ENCODE data around the gene PDC. TPM values are rescaled to one million over a fixed set of nuclear protein-coding genes. Genes with fewer than 3 reads are reported as not detected.

Gene PDC
- total RNA-seq, 1 donor from 2014 or later, result not detected

- Mint-ChIP-seq H3K4me3 (no peak overlapping the region), H3K4me1 (no peaks in the 10 kb centered on the region), H3K27ac (no peak overlapping the region), H3K27me3 (ENCODE audit: low read depth) (no peaks in the 10 kb centered on the region), H3K36me3 (no peaks in the 10 kb centered on the region), H3K9me3 (no peaks in the 10 kb centered on the region)
- no peak for TF ChIP-seq CTCF (IDR thresholded peaks at IDR 0.05; ENCODE audit: unreplicated experiment)
- DNase-seq (ENCODE audit: low spot score in 2 of 2, unreplicated experiment in 2 of 2), result no peak
These were observed 5.9 kb downstream of the PDC start for GRCh38 chr1:186454981-186455380.

- Mint-ChIP-seq H3K9me3 (no peaks in the 10 kb centered on the region), H3K4me1 (peaks cover 9% of the 10 kb centered on the region), H3K36me3 (no peaks in the 10 kb centered on the region), H3K27ac (no peak overlapping the region), H3K4me3 (no peak overlapping the region), H3K27me3 (ENCODE audit: low read depth) (no peaks in the 10 kb centered on the region)
- DNase-seq (ENCODE audit: low spot score in 2 of 2, unreplicated experiment in 2 of 2), result no peak
- no peak for TF ChIP-seq CTCF (IDR thresholded peaks at IDR 0.05; ENCODE audit: unreplicated experiment)
These were observed 14.8 kb downstream of the PDC start for GRCh38 chr1:186446152-186446551.

GRCh38 chr1:186443638-186444037 lies 17.3 kb downstream of the PDC start:
- Mint-ChIP-seq H3K27ac (no peak overlapping the region), H3K4me3 (no peak overlapping the region), H3K4me1 (peaks cover 14% of the 10 kb centered on the region), H3K27me3 (ENCODE audit: low read depth) (no peaks in the 10 kb centered on the region), H3K9me3 (no peaks in the 10 kb centered on the region), H3K36me3 (no peaks in the 10 kb centered on the region)
- DNase-seq (ENCODE audit: low spot score in 2 of 2, unreplicated experiment in 2 of 2), result no peak
- no peak for TF ChIP-seq CTCF (IDR thresholded peaks at IDR 0.05; ENCODE audit: unreplicated experiment)

- H3K4me3 Mint-ChIP-seq, result no peak overlapping the region
- no peak overlapping the region for H3K27ac Mint-ChIP-seq
- H3K4me1 Mint-ChIP-seq, result peaks cover 14% of the 10 kb centered on the region
- H3K27me3 Mint-ChIP-seq (ENCODE audit: low read depth), result no peaks in the 10 kb centered on the region
- H3K36me3 Mint-ChIP-seq, result no peaks in the 10 kb centered on the region
- no peak for TF ChIP-seq CTCF (IDR thresholded peaks at IDR 0.05; ENCODE audit: unreplicated experiment)
- H3K9me3 Mint-ChIP-seq, result no peaks in the 10 kb centered on the region
- DNase-seq (ENCODE audit: low spot score in 2 of 2, unreplicated experiment in 2 of 2), result no peak
These were observed 18.1 kb downstream of the PDC start for GRCh38 chr1:186442651-186443375.

GRCh38 chr1:186440584-186440983 lies 20.3 kb downstream of the PDC start:
- Mint-ChIP-seq H3K4me3 (no peak overlapping the region), H3K9me3 (no peaks in the 10 kb centered on the region), H3K27ac (no peak overlapping the region), H3K4me1 (peaks cover 14% of the 10 kb centered on the region), H3K36me3 (peaks cover 2% of the 10 kb centered on the region), H3K27me3 (ENCODE audit: low read depth) (no peaks in the 10 kb centered on the region)
- DNase-seq (ENCODE audit: low spot score in 2 of 2, unreplicated experiment in 2 of 2), result no peak
- TF ChIP-seq CTCF (IDR thresholded peaks at IDR 0.05; ENCODE audit: unreplicated experiment), result no peak
